WTC11 (cell line): Measurements from ENCODE around the gene SMG9. TPM values are rescaled to one million over a fixed set of nuclear protein-coding genes. Genes with fewer than 3 reads are reported as not detected.

ENCODE experiments used
- ATAC-seq: fragments of 200-7000 bp; cut with Tn5 transposase; 2 replicates; pipeline ENCODE4 v1.10.0; 2021; ENCODE audit warnings: mild to moderate bottlenecking, moderate library complexity
- CTCF ChIA-PET: fragments of 300-600 bp; sonication (Branson Sonifier 250); formaldehyde crosslinking; loops from one replicate; lab custom pipeline; 2021; ENCODE audit warnings: antibody characterized with exemption; lab: Charles Lee
- POLR2A ChIA-PET: fragments of 350-600 bp; sonication (Branson Sonifier 250); formaldehyde crosslinking; loops from one replicate; lab custom pipeline; 2021; ENCODE audit warnings: antibody characterized with exemption; lab: Charles Lee
- DNase-seq: peaks from one replicate; pipeline ENCODE4 v3.0.0; 2021; ENCODE audit warnings: low spot score
- H3K27ac Mint-ChIP-seq: 2 replicates; pipeline ENCODE4 v1.8.0; 2021; ENCODE audit warnings: mixed read lengths
- H3K27me3 Mint-ChIP-seq: 2 replicates; pipeline ENCODE4 v1.8.0; 2021; ENCODE audit warnings: low read depth, mild to moderate bottlenecking, moderate library complexity, mixed read lengths
- H3K36me3 Mint-ChIP-seq: 2 replicates; pipeline ENCODE4 v1.8.0; 2021; ENCODE audit warnings: mixed read lengths
- H3K4me1 Mint-ChIP-seq: 2 replicates; pipeline ENCODE4 v1.8.0; 2022; ENCODE audit warnings: mixed read lengths
- H3K4me3 Mint-ChIP-seq: 2 replicates; pipeline ENCODE4 v1.8.0; 2021; ENCODE audit warnings: mild to moderate bottlenecking, moderate library complexity, mixed read lengths
- H3K9me3 Mint-ChIP-seq: 2 replicates; pipeline ENCODE4 v1.8.0; 2021; ENCODE audit warnings: mixed read lengths
- ESRRA ChIP-seq: sonication (generic); formaldehyde crosslinking; IDR thresholded peaks from 2 replicates; pipeline ENCODE4 v1.8.1; 2022; ENCODE audit warnings: mild to moderate bottlenecking, missing genetic modification reagents, borderline replicate concordance
- GTF2I ChIP-seq: fragments of 250-450 bp; sonication (Bioruptor Pico); conservative IDR thresholded peaks from 2 replicates; pipeline ENCODE4 v1.4.0; 2021; ENCODE audit warnings: mild to moderate bottlenecking
- HMGA2 ChIP-seq: fragments of 250-450 bp; sonication (Bioruptor Pico); IDR thresholded peaks from 2 replicates; pipeline ENCODE4 v1.4.0; 2021; ENCODE audit warnings: mild to moderate bottlenecking, moderate library complexity
- KAT7 ChIP-seq: sonication (generic); formaldehyde crosslinking; IDR thresholded peaks from 2 replicates; pipeline ENCODE4 v1.8.1; 2023; ENCODE audit warnings: missing genetic modification reagents, mild to moderate bottlenecking, borderline replicate concordance
- NFE2L1 ChIP-seq: sonication (generic); formaldehyde crosslinking; IDR thresholded peaks from 2 replicates; pipeline ENCODE4 v1.8.1; 2023; ENCODE audit warnings: missing genetic modification reagents
- NR3C1 ChIP-seq: sonication (generic); formaldehyde crosslinking; conservative IDR thresholded peaks from 2 replicates; pipeline ENCODE4 v1.8.1; 2023; ENCODE audit warnings: low read depth, mild to moderate bottlenecking, missing genetic modification reagents
- SMAD3 ChIP-seq: sonication (generic); formaldehyde crosslinking; IDR thresholded peaks from 2 replicates; pipeline ENCODE4 v1.8.0; 2022; ENCODE audit warnings: missing genetic modification reagents, mild to moderate bottlenecking, borderline replicate concordance
- SOX15 ChIP-seq: fragments of 250-450 bp; sonication (Bioruptor Pico); IDR thresholded peaks from 2 replicates; pipeline ENCODE4 v1.9.0; 2021; ENCODE audit warnings: mild to moderate bottlenecking
- TCF7 ChIP-seq: sonication (generic); formaldehyde crosslinking; IDR thresholded peaks from 2 replicates; pipeline ENCODE4 v1.8.0; 2022; ENCODE audit warnings: mild to moderate bottlenecking, low read depth, missing genetic modification reagents, moderate library complexity
- TEAD1 ChIP-seq: sonication (generic); formaldehyde crosslinking; IDR thresholded peaks from 2 replicates; pipeline ENCODE4 v1.8.0; 2022; ENCODE audit warnings: mild to moderate bottlenecking, missing genetic modification reagents
- ZNF232 ChIP-seq: sonication (generic); formaldehyde crosslinking; IDR thresholded peaks from 2 replicates; pipeline ENCODE4 v1.8.0; 2022; ENCODE audit warnings: mild to moderate bottlenecking, missing genetic modification reagents
- ZNF317 ChIP-seq: sonication (generic); formaldehyde crosslinking; IDR thresholded peaks from 2 replicates; pipeline ENCODE4 v1.8.1; 2023; ENCODE audit warnings: low read depth, mild to moderate bottlenecking, moderate library complexity, missing genetic modification reagents, borderline replicate concordance
- total RNA-seq: library from RNA; stranded (reverse); gene quantifications from 3 replicates; pipeline ENCODE4 v1.2.3, GENCODE V29; 2021
- TF ChIP-seq, protein P1 (sequence below): fragments of 250-450 bp; sonication (Bioruptor Pico); IDR thresholded peaks from 2 replicates; pipeline ENCODE4 v1.9.0; 2021; ENCODE audit warnings: moderate library complexity, mild to moderate bottlenecking, inconsistent platforms, borderline replicate concordance
- TF ChIP-seq, protein P2 (sequence below): fragments of 250-450 bp; sonication (Bioruptor Pico); IDR thresholded peaks from 2 replicates; pipeline ENCODE4 v2.1.2; 2022; ENCODE audit warnings: mild to moderate bottlenecking, moderate library complexity
- TF ChIP-seq, protein P3 (sequence below): sonication (generic); formaldehyde crosslinking; IDR thresholded peaks from 2 replicates; pipeline ENCODE4 v1.8.1; 2023; ENCODE audit warnings: mild to moderate bottlenecking, missing genetic modification reagents
- TF ChIP-seq, protein P4 (sequence below): fragments of 250-450 bp; sonication (Bioruptor Pico); conservative IDR thresholded peaks from 2 replicates; pipeline ENCODE4 v1.9.0; 2021; ENCODE audit warnings: mild to moderate bottlenecking
- TF ChIP-seq, protein P5 (sequence below): fragments of 250-450 bp; sonication (Bioruptor Pico); IDR thresholded peaks from 2 replicates; pipeline ENCODE4 v1.9.0; 2021; ENCODE audit warnings: mild to moderate bottlenecking
- TF ChIP-seq, protein P6 (sequence below): sonication (generic); formaldehyde crosslinking; IDR thresholded peaks from 2 replicates; pipeline ENCODE4 v1.8.1; 2022; ENCODE audit warnings: mild to moderate bottlenecking, moderate library complexity, missing genetic modification reagents
- TF ChIP-seq, protein P7 (sequence below): sonication (generic); formaldehyde crosslinking; IDR thresholded peaks from 2 replicates; pipeline ENCODE4 v1.8.1; 2022; ENCODE audit warnings: low read depth, mild to moderate bottlenecking, moderate library complexity, missing genetic modification reagents, borderline replicate concordance
- TF ChIP-seq, protein P8 (sequence below): fragments of 200-600 bp; IDR thresholded peaks from 2 replicates; pipeline ENCODE4 v1.8.0; 2022; ENCODE audit warnings: antibody characterized with exemption
- TF ChIP-seq, protein P9 (sequence below): sonication (generic); formaldehyde crosslinking; IDR thresholded peaks from 2 replicates; pipeline ENCODE4 v1.8.0; 2022; ENCODE audit warnings: mild to moderate bottlenecking, missing genetic modification reagents
- TF ChIP-seq, protein P10 (sequence below): sonication (generic); formaldehyde crosslinking; IDR thresholded peaks from 2 replicates; pipeline ENCODE4 v1.8.1; 2023; ENCODE audit warnings: mild to moderate bottlenecking, missing genetic modification reagents, moderate library complexity

The SMG9 gene
- total RNA-seq, 1 experiment from 2014 or later: 25.7 TPM

DNA sequence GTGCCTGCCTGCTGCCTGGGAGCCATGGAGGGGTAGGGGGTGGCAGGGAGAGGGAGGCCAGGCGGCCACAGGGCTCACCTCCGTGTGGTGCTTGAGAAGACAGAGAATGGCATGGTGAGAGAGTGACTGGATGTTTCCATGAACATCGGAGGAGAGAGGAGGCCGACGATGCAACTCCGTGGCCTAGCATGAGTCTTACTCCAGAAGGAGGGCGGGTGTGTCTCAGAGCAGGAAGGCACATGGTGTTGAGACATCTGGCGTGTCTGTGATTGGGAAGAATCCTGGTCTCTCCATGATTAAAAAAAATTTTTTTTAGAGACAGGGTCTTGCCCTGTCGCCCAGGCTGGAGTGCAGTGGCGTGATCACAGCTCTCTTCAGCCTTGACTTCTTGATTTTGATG lies 33.8 kb downstream of the SMG9 start (continued):
- TF ChIP-seq, protein P1, sequence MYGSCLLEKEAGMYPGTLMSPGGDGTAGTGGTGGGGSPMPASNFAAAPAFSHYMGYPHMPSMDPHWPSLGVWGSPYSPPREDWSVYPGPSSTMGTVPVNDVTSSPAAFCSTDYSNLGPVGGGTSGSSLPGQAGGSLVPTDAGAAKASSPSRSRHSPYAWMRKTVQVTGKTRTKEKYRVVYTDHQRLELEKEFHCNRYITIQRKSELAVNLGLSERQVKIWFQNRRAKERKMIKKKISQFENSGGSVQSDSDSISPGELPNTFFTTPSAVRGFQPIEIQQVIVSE (CRISPR knock-in tag): no peak
- no peak for TF ChIP-seq ZNF232 (CRISPR knock-in tag)
- TF ChIP-seq, protein P2, sequence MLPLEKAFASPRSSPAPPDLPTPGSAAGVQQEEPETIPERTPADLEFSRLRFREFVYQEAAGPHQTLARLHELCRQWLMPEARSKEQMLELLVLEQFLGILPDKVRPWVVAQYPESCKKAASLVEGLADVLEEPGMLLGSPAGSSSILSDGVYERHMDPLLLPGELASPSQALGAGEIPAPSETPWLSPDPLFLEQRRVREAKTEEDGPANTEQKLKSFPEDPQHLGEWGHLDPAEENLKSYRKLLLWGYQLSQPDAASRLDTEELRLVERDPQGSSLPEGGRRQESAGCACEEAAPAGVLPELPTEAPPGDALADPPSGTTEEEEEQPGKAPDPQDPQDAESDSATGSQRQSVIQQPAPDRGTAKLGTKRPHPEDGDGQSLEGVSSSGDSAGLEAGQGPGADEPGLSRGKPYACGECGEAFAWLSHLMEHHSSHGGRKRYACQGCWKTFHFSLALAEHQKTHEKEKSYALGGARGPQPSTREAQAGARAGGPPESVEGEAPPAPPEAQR (CRISPR knock-in tag): no peak
- TF ChIP-seq, protein P3, sequence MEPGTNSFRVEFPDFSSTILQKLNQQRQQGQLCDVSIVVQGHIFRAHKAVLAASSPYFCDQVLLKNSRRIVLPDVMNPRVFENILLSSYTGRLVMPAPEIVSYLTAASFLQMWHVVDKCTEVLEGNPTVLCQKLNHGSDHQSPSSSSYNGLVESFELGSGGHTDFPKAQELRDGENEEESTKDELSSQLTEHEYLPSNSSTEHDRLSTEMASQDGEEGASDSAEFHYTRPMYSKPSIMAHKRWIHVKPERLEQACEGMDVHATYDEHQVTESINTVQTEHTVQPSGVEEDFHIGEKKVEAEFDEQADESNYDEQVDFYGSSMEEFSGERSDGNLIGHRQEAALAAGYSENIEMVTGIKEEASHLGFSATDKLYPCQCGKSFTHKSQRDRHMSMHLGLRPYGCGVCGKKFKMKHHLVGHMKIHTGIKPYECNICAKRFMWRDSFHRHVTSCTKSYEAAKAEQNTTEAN (CRISPR knock-in tag): no peak

DNA sequence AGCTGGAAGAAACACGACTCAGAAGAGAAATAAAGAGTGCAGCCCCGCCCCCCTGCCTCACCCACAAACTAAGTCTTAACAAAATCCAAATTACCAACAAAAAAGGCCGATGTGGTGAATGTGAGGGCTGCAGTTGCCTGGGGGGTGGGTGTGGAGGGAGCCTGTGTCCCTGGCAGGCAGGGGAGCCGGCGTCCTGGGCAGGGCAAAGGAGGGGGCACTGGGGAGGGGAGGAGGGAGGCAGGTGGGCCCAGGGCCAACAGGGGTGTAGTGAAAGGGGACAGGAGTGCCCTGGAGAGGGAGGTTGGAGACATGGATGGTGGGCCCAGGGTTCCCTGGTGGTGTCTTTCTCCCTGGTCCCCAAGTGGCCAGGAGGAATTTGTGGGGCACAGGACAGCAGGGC lies 34.8 kb downstream of the SMG9 start:
- CTCF ChIA-PET: no interaction called here
- ATAC-seq (no peak), DNase-seq (no peak)
- no peaks in the 10 kb centered on the region for H3K36me3 Mint-ChIP-seq
- H3K9me3 Mint-ChIP-seq: no peaks in the 10 kb centered on the region
- no peaks in the 10 kb centered on the region for H3K4me1 Mint-ChIP-seq
- POLR2A ChIA-PET: no interaction called here
- H3K4me3 Mint-ChIP-seq: no peak overlapping the region
- H3K27me3 Mint-ChIP-seq: no peaks in the 10 kb centered on the region
- H3K27ac Mint-ChIP-seq: no peak overlapping the region
- TF ChIP-seq SMAD3: no peak
- TF ChIP-seq KAT7 (CRISPR knock-in tag): no peak
- no peak for TF ChIP-seq ZNF317 (CRISPR knock-in tag)
- TF ChIP-seq, protein P4, sequence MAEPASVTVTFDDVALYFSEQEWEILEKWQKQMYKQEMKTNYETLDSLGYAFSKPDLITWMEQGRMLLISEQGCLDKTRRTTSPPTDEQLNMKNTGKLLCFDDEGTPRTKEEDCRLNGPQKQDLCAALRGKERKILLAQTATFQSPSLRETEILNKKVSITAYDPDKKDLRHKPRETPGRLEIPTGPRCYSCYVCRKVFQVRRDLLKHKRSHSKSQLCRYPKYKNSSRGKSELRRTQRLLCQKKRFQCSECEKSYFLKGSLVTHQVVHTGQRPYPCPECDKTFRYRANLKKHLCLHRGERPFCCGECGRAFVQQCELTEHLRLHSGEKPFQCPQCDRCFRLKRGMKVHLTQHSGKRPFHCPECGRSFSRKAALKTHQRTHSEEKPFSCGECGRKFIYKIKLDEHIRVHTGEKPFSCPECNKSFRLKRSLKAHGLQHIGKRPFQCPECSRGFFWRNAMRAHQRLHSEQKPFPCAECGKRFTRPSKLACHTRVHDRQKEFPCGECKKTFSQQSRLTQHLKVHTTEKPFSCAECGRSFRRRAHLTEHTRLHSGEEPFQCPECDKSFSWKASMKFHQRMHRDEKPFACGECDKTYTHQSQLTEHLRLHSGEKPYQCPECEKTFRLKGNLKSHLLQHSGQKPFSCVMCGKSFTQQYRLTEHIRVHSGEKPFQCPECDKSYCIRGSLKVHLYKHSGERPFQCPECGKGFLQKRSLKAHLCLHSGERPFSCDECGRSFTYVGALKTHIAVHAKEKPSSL (CRISPR knock-in tag): no peak
- no peak for TF ChIP-seq NR3C1 (CRISPR knock-in tag)
- TF ChIP-seq, protein P5, sequence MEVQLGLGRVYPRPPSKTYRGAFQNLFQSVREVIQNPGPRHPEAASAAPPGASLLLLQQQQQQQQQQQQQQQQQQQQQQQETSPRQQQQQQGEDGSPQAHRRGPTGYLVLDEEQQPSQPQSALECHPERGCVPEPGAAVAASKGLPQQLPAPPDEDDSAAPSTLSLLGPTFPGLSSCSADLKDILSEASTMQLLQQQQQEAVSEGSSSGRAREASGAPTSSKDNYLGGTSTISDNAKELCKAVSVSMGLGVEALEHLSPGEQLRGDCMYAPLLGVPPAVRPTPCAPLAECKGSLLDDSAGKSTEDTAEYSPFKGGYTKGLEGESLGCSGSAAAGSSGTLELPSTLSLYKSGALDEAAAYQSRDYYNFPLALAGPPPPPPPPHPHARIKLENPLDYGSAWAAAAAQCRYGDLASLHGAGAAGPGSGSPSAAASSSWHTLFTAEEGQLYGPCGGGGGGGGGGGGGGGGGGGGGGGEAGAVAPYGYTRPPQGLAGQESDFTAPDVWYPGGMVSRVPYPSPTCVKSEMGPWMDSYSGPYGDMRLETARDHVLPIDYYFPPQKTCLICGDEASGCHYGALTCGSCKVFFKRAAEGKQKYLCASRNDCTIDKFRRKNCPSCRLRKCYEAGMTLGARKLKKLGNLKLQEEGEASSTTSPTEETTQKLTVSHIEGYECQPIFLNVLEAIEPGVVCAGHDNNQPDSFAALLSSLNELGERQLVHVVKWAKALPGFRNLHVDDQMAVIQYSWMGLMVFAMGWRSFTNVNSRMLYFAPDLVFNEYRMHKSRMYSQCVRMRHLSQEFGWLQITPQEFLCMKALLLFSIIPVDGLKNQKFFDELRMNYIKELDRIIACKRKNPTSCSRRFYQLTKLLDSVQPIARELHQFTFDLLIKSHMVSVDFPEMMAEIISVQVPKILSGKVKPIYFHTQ (CRISPR knock-in tag): no peak
- TF ChIP-seq, protein P6, sequence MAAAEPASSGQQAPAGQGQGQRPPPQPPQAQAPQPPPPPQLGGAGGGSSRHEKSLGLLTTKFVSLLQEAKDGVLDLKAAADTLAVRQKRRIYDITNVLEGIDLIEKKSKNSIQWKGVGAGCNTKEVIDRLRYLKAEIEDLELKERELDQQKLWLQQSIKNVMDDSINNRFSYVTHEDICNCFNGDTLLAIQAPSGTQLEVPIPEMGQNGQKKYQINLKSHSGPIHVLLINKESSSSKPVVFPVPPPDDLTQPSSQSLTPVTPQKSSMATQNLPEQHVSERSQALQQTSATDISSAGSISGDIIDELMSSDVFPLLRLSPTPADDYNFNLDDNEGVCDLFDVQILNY (CRISPR knock-in tag): no peak
- TF ChIP-seq HMGA2: no peak
- TF ChIP-seq, protein P7, sequence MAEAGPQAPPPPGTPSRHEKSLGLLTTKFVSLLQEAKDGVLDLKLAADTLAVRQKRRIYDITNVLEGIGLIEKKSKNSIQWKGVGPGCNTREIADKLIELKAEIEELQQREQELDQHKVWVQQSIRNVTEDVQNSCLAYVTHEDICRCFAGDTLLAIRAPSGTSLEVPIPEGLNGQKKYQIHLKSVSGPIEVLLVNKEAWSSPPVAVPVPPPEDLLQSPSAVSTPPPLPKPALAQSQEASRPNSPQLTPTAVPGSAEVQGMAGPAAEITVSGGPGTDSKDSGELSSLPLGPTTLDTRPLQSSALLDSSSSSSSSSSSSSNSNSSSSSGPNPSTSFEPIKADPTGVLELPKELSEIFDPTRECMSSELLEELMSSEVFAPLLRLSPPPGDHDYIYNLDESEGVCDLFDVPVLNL (CRISPR knock-in tag): no peak
- TF ChIP-seq GTF2I (CRISPR knock-in tag): no peak
- TF ChIP-seq NFE2L1 (CRISPR knock-in tag): no peak
- TF ChIP-seq, protein P8, sequence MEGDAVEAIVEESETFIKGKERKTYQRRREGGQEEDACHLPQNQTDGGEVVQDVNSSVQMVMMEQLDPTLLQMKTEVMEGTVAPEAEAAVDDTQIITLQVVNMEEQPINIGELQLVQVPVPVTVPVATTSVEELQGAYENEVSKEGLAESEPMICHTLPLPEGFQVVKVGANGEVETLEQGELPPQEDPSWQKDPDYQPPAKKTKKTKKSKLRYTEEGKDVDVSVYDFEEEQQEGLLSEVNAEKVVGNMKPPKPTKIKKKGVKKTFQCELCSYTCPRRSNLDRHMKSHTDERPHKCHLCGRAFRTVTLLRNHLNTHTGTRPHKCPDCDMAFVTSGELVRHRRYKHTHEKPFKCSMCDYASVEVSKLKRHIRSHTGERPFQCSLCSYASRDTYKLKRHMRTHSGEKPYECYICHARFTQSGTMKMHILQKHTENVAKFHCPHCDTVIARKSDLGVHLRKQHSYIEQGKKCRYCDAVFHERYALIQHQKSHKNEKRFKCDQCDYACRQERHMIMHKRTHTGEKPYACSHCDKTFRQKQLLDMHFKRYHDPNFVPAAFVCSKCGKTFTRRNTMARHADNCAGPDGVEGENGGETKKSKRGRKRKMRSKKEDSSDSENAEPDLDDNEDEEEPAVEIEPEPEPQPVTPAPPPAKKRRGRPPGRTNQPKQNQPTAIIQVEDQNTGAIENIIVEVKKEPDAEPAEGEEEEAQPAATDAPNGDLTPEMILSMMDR: no peak
- no peak for TF ChIP-seq TCF7 (CRISPR knock-in tag)
- no peak for TF ChIP-seq SOX15 (CRISPR knock-in tag)
- TF ChIP-seq ESRRA (CRISPR knock-in tag): no peak
- TF ChIP-seq TEAD1 (CRISPR knock-in tag): no peak
- TF ChIP-seq, protein P9, sequence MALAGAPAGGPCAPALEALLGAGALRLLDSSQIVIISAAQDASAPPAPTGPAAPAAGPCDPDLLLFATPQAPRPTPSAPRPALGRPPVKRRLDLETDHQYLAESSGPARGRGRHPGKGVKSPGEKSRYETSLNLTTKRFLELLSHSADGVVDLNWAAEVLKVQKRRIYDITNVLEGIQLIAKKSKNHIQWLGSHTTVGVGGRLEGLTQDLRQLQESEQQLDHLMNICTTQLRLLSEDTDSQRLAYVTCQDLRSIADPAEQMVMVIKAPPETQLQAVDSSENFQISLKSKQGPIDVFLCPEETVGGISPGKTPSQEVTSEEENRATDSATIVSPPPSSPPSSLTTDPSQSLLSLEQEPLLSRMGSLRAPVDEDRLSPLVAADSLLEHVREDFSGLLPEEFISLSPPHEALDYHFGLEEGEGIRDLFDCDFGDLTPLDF: no peak
- TF ChIP-seq, protein P10, sequence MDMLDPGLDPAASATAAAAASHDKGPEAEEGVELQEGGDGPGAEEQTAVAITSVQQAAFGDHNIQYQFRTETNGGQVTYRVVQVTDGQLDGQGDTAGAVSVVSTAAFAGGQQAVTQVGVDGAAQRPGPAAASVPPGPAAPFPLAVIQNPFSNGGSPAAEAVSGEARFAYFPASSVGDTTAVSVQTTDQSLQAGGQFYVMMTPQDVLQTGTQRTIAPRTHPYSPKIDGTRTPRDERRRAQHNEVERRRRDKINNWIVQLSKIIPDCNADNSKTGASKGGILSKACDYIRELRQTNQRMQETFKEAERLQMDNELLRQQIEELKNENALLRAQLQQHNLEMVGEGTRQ (CRISPR knock-in tag): no peak
